Left renal cortex interstitium (tissue), 4 donors: ENCODE data around the gene MAML2. TPM values are rescaled to one million over a fixed set of nuclear protein-coding genes. Genes with fewer than 3 reads are reported as not detected.
"Not testable (repeated sequence)": the region's sequence is repeated elsewhere in the genome, so short reads cannot be mapped to it uniquely, and the experiment has no call there.

ENCODE experiments used
- DNase-seq, 4 donors: peaks; one replicate each; pipeline ENCODE4 v3.0.0-alpha.2; 2013; ENCODE audit warnings: low read depth in 4 of 4, low spot score in 2 of 4, missing footprints in 1 of 4
- polyA plus RNA-seq, 4 donors: library from polyadenylated mRNA; unstranded; fragments of 120-200 nt; gene quantifications; one replicate each; pipeline ENCODE4 v1.2.1, GENCODE V29; 2013; ENCODE audit not compliant: insufficient read length in 4 of 4

The MAML2 gene
- polyA plus RNA-seq, 4 donors = 27.5 to 31.0 (median 29.7) TPM

- no peak for DNase-seq
Measured at GRCh38 chr11:96294289-96294688, 48.7 kb downstream of the MAML2 start.

GRCh38 chr11:96293598-96294021 lies 49.4 kb downstream of the MAML2 start:
- no peak for DNase-seq

GRCh38 chr11:96293109-96293508 lies 49.9 kb downstream of the MAML2 start:
- no peak for DNase-seq

GRCh38 chr11:96292291-96293010 lies 50.5 kb downstream of the MAML2 start:
- DNase-seq = no peak

- no peak for DNase-seq
Measured at GRCh38 chr11:96290631-96291030, 52.4 kb downstream of the MAML2 start.

- DNase-seq = no peak
Measured at GRCh38 chr11:96290031-96290430, 53.0 kb downstream of the MAML2 start.

GRCh38 chr11:96288915-96289314 lies 54.1 kb downstream of the MAML2 start:
- no peak for DNase-seq

GRCh38 chr11:96287822-96288439 lies 55.1 kb downstream of the MAML2 start:
- no peak for DNase-seq

GRCh38 chr11:96285985-96286384 lies 57.0 kb downstream of the MAML2 start:
- not testable (repeated sequence) for DNase-seq

- DNase-seq = no peak
Measured at GRCh38 chr11:96284917-96285316, 58.1 kb downstream of the MAML2 start.

- DNase-seq = no peak
Measured at GRCh38 chr11:96284401-96284800, 58.6 kb downstream of the MAML2 start.

GRCh38 chr11:96282625-96283220 lies 60.3 kb downstream of the MAML2 start:
- DNase-seq = no peak

GRCh38 chr11:96280444-96280843 lies 62.6 kb downstream of the MAML2 start:
- no peak for DNase-seq

GRCh38 chr11:96279896-96280290 lies 63.1 kb downstream of the MAML2 start:
- no peak for DNase-seq

GRCh38 chr11:96279018-96279895 lies 63.7 kb downstream of the MAML2 start:
- DNase-seq = no peak

GRCh38 chr11:96278039-96278897 lies 64.7 kb downstream of the MAML2 start:
- no peak for DNase-seq

- no peak for DNase-seq
Measured at GRCh38 chr11:96277696-96278038, 65.3 kb downstream of the MAML2 start.

- no peak for DNase-seq
Measured at GRCh38 chr11:96276836-96277235, 66.2 kb downstream of the MAML2 start.

- DNase-seq = no peak
Measured at GRCh38 chr11:96275801-96276594, 67.0 kb downstream of the MAML2 start.
